Mesodermal cell (in vitro differentiated cells): ENCODE results near the gene AFF3.

Experiments used
- H3K27ac ChIP-seq: 2 replicates; pipeline ENCODE4 v1.7.0; 2013; ENCODE audit warnings: mild to moderate bottlenecking, low read depth, low read length, moderate library complexity; ENCODE audit not compliant: severe bottlenecking
- H3K36me3 ChIP-seq: 2 replicates; pipeline ENCODE4 v1.7.1; 2013; ENCODE audit warnings: mild to moderate bottlenecking, low read length, moderate library complexity; ENCODE audit not compliant: control insufficient read depth, insufficient read depth
- H3K4me1 ChIP-seq: one replicate; pipeline ENCODE4 v1.7.1; 2013; ENCODE audit warnings: mild to moderate bottlenecking, low read length; ENCODE audit not compliant: insufficient read depth, control insufficient read depth, poor library complexity, severe bottlenecking
- H3K4me3 ChIP-seq: 2 replicates; pipeline ENCODE4 v1.7.0; 2013; ENCODE audit warnings: low read length, control low read depth, mild to moderate bottlenecking; ENCODE audit not compliant: insufficient read depth, poor library complexity, severe bottlenecking; ENCODE audit errors: extremely low read depth
- H3K9me3 ChIP-seq: 2 replicates; pipeline ENCODE4 v1.7.1; 2013; ENCODE audit warnings: mild to moderate bottlenecking, low read length, moderate library complexity; ENCODE audit not compliant: control insufficient read depth
- WGBS, 2 experiments: methylation state at CpG; one replicate each; pipeline ENCODE4 v1.1.5; 2013; ENCODE audit warnings: missing lambda C conversion rate in 2 of 2; ENCODE audit not compliant: insufficient coverage in 2 of 2; 5-methylcytosine and 5-hydroxymethylcytosine counted together

Gene AFF3

DNA sequence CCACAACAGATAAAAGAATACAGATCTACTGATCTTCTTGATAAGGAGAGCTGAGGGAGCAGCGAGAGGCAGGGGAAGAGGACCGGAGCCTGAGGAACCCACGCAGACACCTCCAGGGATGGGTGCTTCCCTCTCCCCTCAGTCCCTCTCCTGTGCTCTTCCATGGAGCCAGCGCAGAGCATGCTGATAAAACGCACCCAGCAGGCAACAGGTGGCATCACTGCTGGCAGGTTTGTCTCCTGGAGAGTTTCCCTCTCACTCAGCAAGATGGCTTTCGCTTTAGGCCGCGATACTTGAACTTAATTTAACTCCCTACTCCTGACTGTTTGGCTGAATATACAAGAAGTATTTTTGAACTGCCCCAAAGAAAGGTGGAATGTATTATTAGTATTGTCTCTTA, 489.5 kb downstream of the AFF3 start:
- 89 to 91% methylated on average over 2 to 5 of the region's 8 CpGs for WGBS, 2 experiments
- Histone ChIP-seq H3K36me3 (no peaks in the 10 kb centered on the region), H3K4me1 (peaks cover 16% of the 10 kb centered on the region), H3K4me3 (no peak overlapping the region), H3K9me3 (no peaks in the 10 kb centered on the region), H3K27ac (no peak overlapping the region)

DNA sequence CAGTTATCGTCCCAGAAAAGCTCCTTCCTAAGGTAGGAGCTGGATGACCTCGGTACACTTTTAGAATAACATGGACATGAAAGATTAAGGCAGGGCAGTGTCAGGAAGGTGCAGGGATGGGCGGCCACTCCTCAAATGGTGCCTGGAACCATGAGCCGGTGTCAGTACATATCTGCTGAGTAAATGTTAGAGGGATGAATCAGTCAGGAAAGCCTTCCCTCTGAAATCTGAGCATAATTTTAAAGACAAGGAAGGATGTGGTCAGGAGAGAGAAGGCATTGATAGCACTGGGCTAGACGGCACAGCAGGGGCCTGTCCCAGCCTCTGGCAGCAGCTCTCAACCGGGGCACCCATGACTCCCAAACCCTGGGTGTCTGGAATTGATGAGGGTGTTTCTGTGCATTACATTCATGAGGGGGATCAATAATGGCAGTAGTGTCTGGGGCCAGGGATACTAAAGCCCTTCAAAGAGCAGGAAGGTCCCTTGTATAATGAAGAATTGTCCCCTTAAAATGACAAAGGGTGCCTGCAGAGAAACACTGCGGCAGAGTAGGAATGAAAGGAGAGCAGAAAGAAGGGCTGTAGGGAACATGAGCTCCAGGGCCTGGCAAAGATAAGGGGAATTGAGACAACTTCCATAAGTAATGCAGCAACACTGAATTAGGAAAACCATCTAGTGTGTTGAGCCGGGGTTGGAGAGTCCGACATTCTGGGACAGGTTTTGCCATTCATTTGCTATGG, 490.3 kb downstream of the AFF3 start:
- H3K36me3 ChIP-seq, result no peaks in the 10 kb centered on the region
- H3K27ac ChIP-seq, result peak overlapping the region; percentile 4
- 70 to 72% methylated on average over 7 to 8 of the region's 9 CpGs for WGBS, 2 experiments
- no peaks in the 10 kb centered on the region for H3K9me3 ChIP-seq
- H3K4me3 ChIP-seq, result no peak overlapping the region
- H3K4me1 ChIP-seq, result peaks cover 16% of the 10 kb centered on the region

DNA sequence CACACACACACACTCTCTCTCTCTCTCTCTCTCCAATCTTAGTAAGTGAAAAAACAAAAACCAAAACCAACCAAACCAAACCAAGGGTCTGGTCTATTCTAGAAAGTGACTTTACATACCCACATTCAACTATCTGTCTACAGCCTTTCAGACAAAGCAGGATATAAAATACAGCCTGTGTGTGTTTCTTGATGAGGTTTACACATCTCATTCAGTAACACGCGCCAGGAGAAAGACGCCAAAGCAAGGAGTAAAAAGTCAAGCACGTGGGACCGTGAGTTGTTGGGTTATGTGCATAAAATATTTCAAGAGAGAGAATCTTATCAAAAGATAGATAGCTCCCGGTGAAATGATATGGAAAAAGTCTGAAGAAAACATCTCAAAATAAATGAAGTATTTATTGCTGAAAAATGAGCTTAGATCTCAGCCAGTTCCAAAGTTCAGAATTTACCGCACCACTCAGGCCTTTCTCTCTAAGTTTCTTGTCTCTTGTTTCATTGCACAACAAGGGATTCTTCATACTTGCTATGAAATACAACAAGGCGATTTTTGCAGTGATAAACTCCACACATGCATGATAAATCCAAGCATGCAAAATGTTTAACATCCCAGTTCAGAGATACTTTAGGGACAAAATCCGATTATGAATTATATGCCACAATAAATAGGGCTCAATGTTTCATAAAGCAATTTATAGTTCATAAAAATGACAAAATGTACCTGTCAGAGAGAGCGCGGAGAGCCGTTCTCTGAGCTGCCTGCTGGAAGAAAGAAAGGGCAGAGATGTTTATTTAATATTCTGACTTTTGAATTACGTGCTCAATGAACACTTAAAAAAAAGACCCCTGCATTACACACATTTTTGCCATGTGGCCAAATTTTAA, 493.2 kb downstream of the AFF3 start:
- H3K9me3 ChIP-seq, result no peaks in the 10 kb centered on the region
- WGBS, 2 experiments, result 93 to 100% methylated on average over 4 to 9 of the region's 13 CpGs
- H3K4me1 ChIP-seq, result peaks cover 12% of the 10 kb centered on the region
- H3K27ac ChIP-seq, result no peak overlapping the region
- no peaks in the 10 kb centered on the region for H3K36me3 ChIP-seq
- H3K4me3 ChIP-seq, result no peak overlapping the region

DNA sequence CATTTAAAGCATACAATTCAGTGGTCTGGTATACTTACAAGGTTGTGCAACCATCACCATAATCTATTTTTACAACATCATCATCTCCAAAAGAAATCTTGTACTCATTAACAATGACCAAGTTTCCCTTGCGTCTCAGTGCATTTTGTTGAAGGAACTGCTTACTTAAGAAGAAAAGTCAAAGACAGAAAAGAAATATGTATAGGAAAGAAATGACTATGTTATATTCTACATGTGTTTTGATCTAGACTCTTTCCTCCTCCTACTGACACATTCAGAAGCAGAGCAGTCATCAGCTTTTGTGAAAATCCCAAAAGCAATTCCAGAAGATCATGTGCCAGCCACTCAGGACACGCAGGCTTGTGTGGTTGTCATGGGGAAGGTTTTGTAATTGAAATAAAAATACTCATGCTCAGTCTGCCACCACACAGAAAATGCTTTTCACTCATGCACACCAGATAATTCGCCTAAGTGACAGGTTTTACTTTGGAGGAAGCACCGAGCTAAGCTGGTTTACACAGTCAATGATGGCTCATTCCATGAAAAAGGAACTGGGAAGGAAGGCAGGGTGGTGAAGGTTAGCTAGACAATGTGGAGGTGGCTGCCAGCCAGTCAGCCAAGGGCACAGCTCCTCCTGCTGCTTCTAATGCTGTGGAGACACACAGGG, 494.1 kb downstream of the AFF3 start:
- H3K36me3 ChIP-seq, result no peaks in the 10 kb centered on the region
- H3K4me3 ChIP-seq, result no peak overlapping the region
- peaks cover 12% of the 10 kb centered on the region for H3K4me1 ChIP-seq
- no peak overlapping the region for H3K27ac ChIP-seq
- no peaks in the 10 kb centered on the region for H3K9me3 ChIP-seq
- WGBS, 2 experiments, result 92 to 100% methylated on average over 1 to 2 of the region's 4 CpGs

DNA sequence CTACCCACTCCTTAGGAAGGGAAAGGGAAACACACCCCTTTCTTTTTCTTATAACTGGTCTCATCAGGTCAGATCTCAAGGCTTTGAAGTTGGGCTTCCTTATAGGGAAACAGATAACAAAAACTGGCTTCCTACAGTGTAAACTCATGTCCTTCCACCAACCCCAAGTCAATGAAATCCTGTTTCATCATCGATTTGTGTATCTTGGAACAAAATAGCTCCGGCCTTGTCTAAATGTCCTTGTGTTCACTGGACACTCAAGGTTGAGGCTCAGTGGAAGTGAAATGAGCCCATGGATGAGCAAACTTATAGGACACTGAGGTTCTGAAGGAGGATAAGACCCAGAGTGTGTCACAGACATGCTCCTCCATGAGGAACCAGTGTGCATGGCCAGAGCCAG, 496.4 kb downstream of the AFF3 start:
- H3K36me3 ChIP-seq, result no peaks in the 10 kb centered on the region
- 91 to 93% methylated on average over 2 of the region's 2 CpGs for WGBS, 2 experiments
- no peak overlapping the region for H3K4me3 ChIP-seq
- H3K4me1 ChIP-seq, result no peaks in the 10 kb centered on the region
- no peaks in the 10 kb centered on the region for H3K9me3 ChIP-seq
- no peak overlapping the region for H3K27ac ChIP-seq

DNA sequence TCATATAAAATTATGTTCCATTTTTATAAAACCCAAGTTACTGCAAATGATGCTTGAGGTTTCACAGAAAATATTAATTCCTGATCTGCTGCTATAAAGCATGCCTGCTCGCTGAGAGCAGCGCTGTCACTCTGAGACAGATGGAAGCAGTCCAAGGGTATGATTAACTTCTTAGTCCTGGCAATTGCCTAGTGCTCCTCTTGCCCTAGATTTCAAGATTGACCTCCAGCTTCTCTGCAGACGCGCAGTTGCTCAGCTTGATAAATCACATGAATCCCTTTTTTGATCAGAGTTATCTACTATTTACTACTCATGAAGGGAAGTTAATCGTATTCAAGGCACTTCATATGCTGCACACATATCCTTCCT, 498.0 kb downstream of the AFF3 start:
- Histone ChIP-seq H3K4me1 (no peaks in the 10 kb centered on the region), H3K36me3 (no peaks in the 10 kb centered on the region), H3K4me3 (no peak overlapping the region), H3K27ac (no peak overlapping the region), H3K9me3 (no peaks in the 10 kb centered on the region)
- 97 to 100% methylated on average over 5 of the region's 5 CpGs for WGBS, 2 experiments

DNA sequence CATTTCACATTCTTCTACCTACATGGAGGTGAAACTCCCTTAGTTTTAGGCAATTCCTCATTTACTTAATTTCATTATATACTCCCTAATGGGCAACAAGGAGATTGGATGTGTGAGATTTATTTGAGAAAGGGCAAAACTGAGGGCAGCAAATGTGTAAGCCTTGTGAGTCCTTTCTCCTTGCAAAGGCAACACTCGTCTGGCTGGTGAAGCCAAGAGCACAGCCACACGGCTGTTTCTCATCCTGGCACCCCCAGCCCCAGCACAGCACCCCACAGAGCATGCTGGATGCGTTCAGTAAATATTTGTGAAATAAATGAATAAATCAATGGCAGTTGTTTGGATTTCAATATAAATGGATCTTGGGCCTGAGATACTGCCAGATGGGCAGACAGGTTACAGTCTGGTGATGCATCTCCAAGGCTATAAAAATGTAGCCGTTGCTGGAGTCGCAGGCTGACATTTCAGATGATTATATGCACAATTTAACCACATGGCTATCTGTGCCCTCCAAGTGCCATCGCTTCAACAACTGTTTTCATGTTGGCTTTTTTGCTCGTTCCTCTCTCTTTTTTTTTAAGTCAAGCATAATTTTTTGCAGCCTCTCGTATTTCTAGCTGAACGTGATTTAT, 498.5 kb downstream of the AFF3 start:
- 93 to 97% methylated on average over 4 to 5 of the region's 9 CpGs for WGBS, 2 experiments
- Histone ChIP-seq H3K9me3 (no peaks in the 10 kb centered on the region), H3K4me3 (no peak overlapping the region), H3K4me1 (no peaks in the 10 kb centered on the region), H3K27ac (no peak overlapping the region), H3K36me3 (no peaks in the 10 kb centered on the region)

DNA sequence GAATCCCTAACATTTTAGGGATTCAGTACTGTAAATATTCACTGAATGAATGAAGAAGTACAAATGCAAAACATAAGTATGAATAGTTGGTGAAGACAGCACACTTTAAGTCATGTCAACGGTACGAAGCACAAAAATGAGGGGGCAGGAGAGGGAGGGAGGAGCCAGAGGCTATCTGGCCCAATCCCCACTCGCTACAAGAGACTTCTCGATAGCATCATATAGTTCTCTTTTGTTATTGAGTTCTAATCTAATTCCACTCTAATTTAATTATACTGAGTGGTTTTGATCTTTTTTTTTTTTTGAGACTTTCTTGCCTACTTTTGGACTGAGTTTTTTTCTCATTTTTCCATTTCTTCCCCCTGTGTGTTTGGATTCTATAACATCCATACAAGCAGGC, 500.4 kb downstream of the AFF3 start:
- Histone ChIP-seq H3K27ac (no peak overlapping the region), H3K4me1 (no peaks in the 10 kb centered on the region), H3K4me3 (no peak overlapping the region), H3K9me3 (no peaks in the 10 kb centered on the region), H3K36me3 (no peaks in the 10 kb centered on the region)
- 100% methylated on average over 2 of the region's 4 CpGs; no CpG with 5 or more reads in 1 of the 2 experiments for WGBS, 2 experiments

DNA sequence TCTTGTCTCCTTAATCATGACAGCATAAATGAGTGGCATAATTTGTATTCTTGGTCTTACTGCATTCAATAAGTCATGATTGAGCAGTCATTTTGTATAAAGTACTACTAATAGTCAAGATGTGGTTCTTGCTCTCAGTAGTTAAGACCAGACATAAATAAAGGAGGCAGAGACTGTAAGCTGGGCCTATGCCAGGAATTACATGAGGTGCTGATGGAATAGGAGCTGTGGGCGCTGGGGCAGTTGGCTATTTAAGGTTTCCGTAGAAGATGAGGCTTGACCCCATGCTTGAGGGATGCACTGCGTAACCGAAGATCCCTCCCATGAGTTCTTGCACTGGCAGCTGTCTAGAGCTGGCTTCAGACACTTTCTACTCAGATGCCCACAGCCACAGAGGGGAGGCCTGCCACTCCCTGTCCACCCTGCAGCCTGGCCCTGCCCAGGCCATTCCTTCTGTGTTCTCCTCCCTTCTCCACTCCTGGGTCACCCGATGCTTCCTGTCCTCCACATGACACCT, 501.7 kb downstream of the AFF3 start:
- WGBS, 2 experiments, result 89 to 98% methylated on average over 4 of the region's 5 CpGs
- no peaks in the 10 kb centered on the region for H3K36me3 ChIP-seq
- no peak overlapping the region for H3K4me3 ChIP-seq
- H3K9me3 ChIP-seq, result no peaks in the 10 kb centered on the region
- H3K27ac ChIP-seq, result no peak overlapping the region
- H3K4me1 ChIP-seq, result no peaks in the 10 kb centered on the region

DNA sequence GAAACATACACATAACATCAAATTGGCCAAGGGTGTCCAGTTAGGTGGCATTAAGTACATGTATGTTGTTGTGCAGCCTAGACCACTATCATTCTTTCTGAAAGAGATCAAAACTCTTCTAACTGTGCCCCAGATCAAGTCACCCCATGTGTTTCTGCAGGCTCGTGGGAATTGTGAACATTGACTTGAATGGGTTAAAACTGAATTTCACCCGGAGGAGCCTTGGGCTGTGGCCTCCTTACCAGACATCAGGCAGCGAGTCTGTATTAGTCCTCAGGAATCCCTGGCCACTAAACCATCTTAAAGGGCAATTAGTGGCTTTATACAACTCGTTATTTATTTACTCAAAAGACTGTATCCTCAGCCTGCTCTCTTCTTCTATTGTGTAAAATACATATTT, 503.6 kb downstream of the AFF3 start:
- no peaks in the 10 kb centered on the region for H3K9me3 ChIP-seq
- no peak overlapping the region for H3K27ac ChIP-seq
- H3K4me1 ChIP-seq, result no peaks in the 10 kb centered on the region
- 81 to 94% methylated on average over 3 of the region's 4 CpGs for WGBS, 2 experiments
- H3K36me3 ChIP-seq, result no peaks in the 10 kb centered on the region
- H3K4me3 ChIP-seq, result no peak overlapping the region
